Measurements from ENCODE around the gene TDRD15. TPM values are rescaled to one million over a fixed set of nuclear protein-coding genes. Genes with fewer than 3 reads are reported as not detected.

TDRD15 gene
- total RNA-seq, 1 experiment from 2014 or later: not detected

- no peak overlapping the region for H3K4me2 ChIP-seq (ENCODE audit: insufficient read depth, insufficient read length, low read length)
- H4K8ac ChIP-seq (replicated peaks; ENCODE audit: insufficient read length, low read depth, low read length): no peak overlapping the region
- DNase-seq: no peak
- H2BK12ac ChIP-seq (ENCODE audit: insufficient read length, low read depth, low read length): no peak overlapping the region
- Mint-ChIP-seq H3K9me3 (no peaks in the 10 kb centered on the region), H3K27me3 (ENCODE audit: low read depth) (peaks cover 3% of the 10 kb centered on the region), H3K36me3 (ENCODE audit: insufficient read depth in 1 of 3, low read depth in 3 of 3) (no peaks in the 10 kb centered on the region), H3K4me1 (no peaks in the 10 kb centered on the region), H3K27ac (no peak overlapping the region), H3K4me3 (no peak overlapping the region)
- no peak overlapping the region for H3T11ph ChIP-seq (ENCODE audit: low read length)
- no peak overlapping the region for H2AFZ ChIP-seq (ENCODE audit: low read length)
- H3K27me3 ChIP-seq (ENCODE audit: insufficient read depth, low read length): no peaks in the 10 kb centered on the region
- no peak overlapping the region for H2BK5ac ChIP-seq (ENCODE audit: insufficient read length, low read length)
- H4K5ac ChIP-seq (ENCODE audit: insufficient read length, low read depth, low read length): no peak overlapping the region
- H2BK20ac ChIP-seq (ENCODE audit: low read depth, low read length, poor library complexity, severe bottlenecking): no peak overlapping the region
- H3K79me2 ChIP-seq (ENCODE audit: insufficient read depth, low read length): no peaks in the 10 kb centered on the region
- no peak overlapping the region for H3K14ac ChIP-seq (ENCODE audit: insufficient read depth, low read length)
- no peak overlapping the region for H3K9ac ChIP-seq (ENCODE audit: extremely low read depth, insufficient read length, low read length)
- H3K23me2 ChIP-seq (ENCODE audit: insufficient read length, low read depth, low read length, poor library complexity, severe bottlenecking): no peaks in the 10 kb centered on the region
- no peak overlapping the region for H2BK15ac ChIP-seq (ENCODE audit: low read depth, low read length)
- no peak overlapping the region for H3K56ac ChIP-seq (ENCODE audit: insufficient read length, low read depth, low read length)
- H3K79me1 ChIP-seq (ENCODE audit: insufficient read depth, low read depth, low read length, poor library complexity, severe bottlenecking): no peaks in the 10 kb centered on the region
- H3K23ac ChIP-seq (ENCODE audit: insufficient read length, low read depth, low read length): no peak overlapping the region
- no peak overlapping the region for H2AK5ac ChIP-seq (ENCODE audit: insufficient read length, low read length)
- no peak overlapping the region for H3K18ac ChIP-seq (ENCODE audit: insufficient read length, low read depth, low read length)
- H3K4ac ChIP-seq (ENCODE audit: low read depth, low read length): no peak overlapping the region
- no CpG with 5 or more reads among the region's 2 CpGs for WGBS (ENCODE audit: extremely low coverage, insufficient read length, low lambda C conversion rate)
- H2BK120ac ChIP-seq (ENCODE audit: low read depth, low read length, poor library complexity, severe bottlenecking): no peak overlapping the region
- no peak overlapping the region for H4K91ac ChIP-seq (ENCODE audit: insufficient read length, low read depth, low read length)
- H3K4me1 ChIP-seq (ENCODE audit: insufficient read depth, low read length): no peaks in the 10 kb centered on the region
- H3K27ac ChIP-seq (ENCODE audit: insufficient read length, low read depth, low read length): no peak overlapping the region
- H3K9me3 ChIP-seq (ENCODE audit: control insufficient read depth, low read depth, low read length): no peaks in the 10 kb centered on the region
- TF ChIP-seq, protein P1, sequence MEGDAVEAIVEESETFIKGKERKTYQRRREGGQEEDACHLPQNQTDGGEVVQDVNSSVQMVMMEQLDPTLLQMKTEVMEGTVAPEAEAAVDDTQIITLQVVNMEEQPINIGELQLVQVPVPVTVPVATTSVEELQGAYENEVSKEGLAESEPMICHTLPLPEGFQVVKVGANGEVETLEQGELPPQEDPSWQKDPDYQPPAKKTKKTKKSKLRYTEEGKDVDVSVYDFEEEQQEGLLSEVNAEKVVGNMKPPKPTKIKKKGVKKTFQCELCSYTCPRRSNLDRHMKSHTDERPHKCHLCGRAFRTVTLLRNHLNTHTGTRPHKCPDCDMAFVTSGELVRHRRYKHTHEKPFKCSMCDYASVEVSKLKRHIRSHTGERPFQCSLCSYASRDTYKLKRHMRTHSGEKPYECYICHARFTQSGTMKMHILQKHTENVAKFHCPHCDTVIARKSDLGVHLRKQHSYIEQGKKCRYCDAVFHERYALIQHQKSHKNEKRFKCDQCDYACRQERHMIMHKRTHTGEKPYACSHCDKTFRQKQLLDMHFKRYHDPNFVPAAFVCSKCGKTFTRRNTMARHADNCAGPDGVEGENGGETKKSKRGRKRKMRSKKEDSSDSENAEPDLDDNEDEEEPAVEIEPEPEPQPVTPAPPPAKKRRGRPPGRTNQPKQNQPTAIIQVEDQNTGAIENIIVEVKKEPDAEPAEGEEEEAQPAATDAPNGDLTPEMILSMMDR (conservative IDR thresholded peaks at IDR 0.05): no peak
- H4K20me1 ChIP-seq (ENCODE audit: control insufficient read depth, insufficient read depth, insufficient read length): no peaks in the 10 kb centered on the region
Observed at GRCh38 chr2:21146638-21147037, 22.9 kb downstream of the TDRD15 start.
